ENCODE measurements around the gene PNPLA2.

PNPLA2 gene

GRCh38 chr11:871472-871871, 52.8 kb downstream of the PNPLA2 start:
- no peak for ATAC-seq
- TF ChIP-seq SNAI2 (CRISPR knock-in tag; IDR thresholded peaks at IDR 0.05) (no peak), ISL1 (CRISPR knock-in tag; IDR thresholded peaks at IDR 0.05) (no peak), OSR1 (CRISPR knock-in tag; IDR thresholded peaks at IDR 0.05) (no peak)

GRCh38 chr11:872799-873198, 54.1 kb downstream of the PNPLA2 start:
- TF ChIP-seq CSRNP3 (CRISPR knock-in tag; IDR thresholded peaks at IDR 0.05) (no peak), ZFP3 (CRISPR knock-in tag; IDR thresholded peaks at IDR 0.05) (no peak), ESRRG (CRISPR knock-in tag; IDR thresholded peaks at IDR 0.05) (no peak), TOX (CRISPR knock-in tag; IDR thresholded peaks at IDR 0.05; ENCODE audit: borderline replicate concordance) (no peak), ISL1 (CRISPR knock-in tag; IDR thresholded peaks at IDR 0.05) (no peak), POU6F1 (CRISPR knock-in tag; IDR thresholded peaks at IDR 0.05; ENCODE audit: borderline replicate concordance, low read depth) (no peak), ZFP30 (CRISPR knock-in tag; IDR thresholded peaks at IDR 0.05) (no peak), ZC3H10 (CRISPR knock-in tag; IDR thresholded peaks at IDR 0.05) (no peak), OSR1 (CRISPR knock-in tag; IDR thresholded peaks at IDR 0.05) (no peak), RARB (CRISPR knock-in tag; IDR thresholded peaks at IDR 0.05) (no peak), GLIS3 (CRISPR knock-in tag; IDR thresholded peaks at IDR 0.05) (no peak), CSDC2 (CRISPR knock-in tag; IDR thresholded peaks at IDR 0.05) (no peak), BACH2 (CRISPR knock-in tag; IDR thresholded peaks at IDR 0.05; ENCODE audit: borderline replicate concordance) (no peak), ZNF565 (CRISPR knock-in tag; conservative IDR thresholded peaks at IDR 0.05; ENCODE audit: low read depth) (no peak), TCF4 (CRISPR knock-in tag; IDR thresholded peaks at IDR 0.05; ENCODE audit: borderline replicate concordance) (no peak), PPARA (CRISPR knock-in tag; IDR thresholded peaks at IDR 0.05; ENCODE audit: borderline replicate concordance) (no peak)
- ATAC-seq, result no peak

- no peak for ATAC-seq
- TF ChIP-seq ZNF565 (CRISPR knock-in tag; conservative IDR thresholded peaks at IDR 0.05; ENCODE audit: low read depth) (no peak), ZNF70 (CRISPR knock-in tag; IDR thresholded peaks at IDR 0.05) (no peak), RARB (CRISPR knock-in tag; IDR thresholded peaks at IDR 0.05) (no peak), TCF4 (CRISPR knock-in tag; IDR thresholded peaks at IDR 0.05; ENCODE audit: borderline replicate concordance) (no peak), SNAI2 (CRISPR knock-in tag; IDR thresholded peaks at IDR 0.05) (no peak), ESRRG (CRISPR knock-in tag; IDR thresholded peaks at IDR 0.05) (no peak), ZFP3 (CRISPR knock-in tag; IDR thresholded peaks at IDR 0.05) (no peak), ZFP30 (CRISPR knock-in tag; IDR thresholded peaks at IDR 0.05) (no peak), PATZ1 (CRISPR knock-in tag; IDR thresholded peaks at IDR 0.05; ENCODE audit: borderline replicate concordance) (no peak), TSHZ2 (CRISPR knock-in tag; IDR thresholded peaks at IDR 0.05) (no peak), ISL1 (CRISPR knock-in tag; IDR thresholded peaks at IDR 0.05) (no peak), PPARA (CRISPR knock-in tag; IDR thresholded peaks at IDR 0.05; ENCODE audit: borderline replicate concordance) (no peak), GLIS3 (CRISPR knock-in tag; IDR thresholded peaks at IDR 0.05) (no peak), ZNF8 (CRISPR knock-in tag; IDR thresholded peaks at IDR 0.05) (no peak), POU6F1 (CRISPR knock-in tag; IDR thresholded peaks at IDR 0.05; ENCODE audit: borderline replicate concordance, low read depth) (no peak), BACH2 (CRISPR knock-in tag; IDR thresholded peaks at IDR 0.05; ENCODE audit: borderline replicate concordance) (no peak), CREB5 (CRISPR knock-in tag; IDR thresholded peaks at IDR 0.05; ENCODE audit: low read depth) (no peak), CSRNP3 (CRISPR knock-in tag; IDR thresholded peaks at IDR 0.05) (no peak)
Measured at GRCh38 chr11:873706-874105, 55.0 kb downstream of the PNPLA2 start.
